ENCODE results near the gene FAM171A1. TPM values are rescaled to one million over a fixed set of nuclear protein-coding genes. Genes with fewer than 3 reads are reported as not detected.
A peak's percentile ranks its signal among the peaks of the same experiment; 100 is the strongest.

FAM171A1 gene
- polyA plus RNA-seq, 6 donors from 2014 or later = 0.05 to 0.86 (median 0.31) TPM; not detected in 3

- Mint-ChIP-seq H3K36me3 (no peaks in the 10 kb centered on the region), H3K27ac (no peak overlapping the region)
Measured at GRCh38 chr10:15182540-15183207, 188.4 kb downstream of the FAM171A1 start.

DNA sequence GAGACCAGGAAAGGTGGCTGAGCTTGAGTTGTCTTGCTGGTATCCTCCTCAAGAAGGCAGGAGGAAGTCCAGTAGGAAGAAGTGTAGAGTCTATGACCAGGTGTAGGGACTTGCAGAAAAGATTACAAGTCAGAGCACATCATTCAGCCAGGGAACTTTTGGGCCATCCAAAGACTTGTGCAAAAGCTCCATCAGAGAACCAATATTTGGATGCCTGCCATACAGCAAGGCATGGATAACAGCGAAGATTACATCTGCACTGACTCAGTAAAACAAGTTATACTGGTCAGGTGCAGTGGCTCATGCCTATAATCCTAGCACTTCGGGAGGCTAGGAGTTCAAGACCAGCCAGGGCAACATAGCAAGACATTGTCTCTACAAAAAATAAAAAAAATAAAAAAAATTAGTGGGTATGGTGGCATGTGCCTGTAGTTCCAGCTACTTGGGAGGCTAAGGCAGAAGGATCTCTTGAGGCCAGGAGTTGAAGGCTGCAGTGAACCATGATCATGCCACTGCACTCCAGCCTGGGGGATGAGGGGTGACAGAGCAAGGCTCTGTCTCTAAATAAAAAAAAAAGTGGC is 189.4 kb downstream of the FAM171A1 start:
- ATAC-seq (ENCODE audit: low read depth in 2 of 2) (no peak), DNase-seq (no peak)
- Mint-ChIP-seq H3K36me3 (no peaks in the 10 kb centered on the region), H3K9me3 (peaks cover 0 to 2% (median 0%) of the 10 kb centered on the region in 7 donors), H3K27me3 (peaks cover 4 to 31% (median 14%) of the 10 kb centered on the region in 3 donors), H3K4me3 (no peak overlapping the region), H3K4me1 (peaks cover 0 to 3% (median 0%) of the 10 kb centered on the region in 3 donors), H3K27ac (no peak overlapping the region)

More at GRCh38 chr10:15182540-15183207, 188.4 kb downstream of the FAM171A1 start:
- DNase-seq (no peak), ATAC-seq (ENCODE audit: low read depth in 2 of 2) (no peak)
- H3K9me3 Mint-ChIP-seq = peaks cover 0 to 2% (median 0%) of the 10 kb centered on the region in 7 donors
- peaks cover 0 to 3% (median 0%) of the 10 kb centered on the region in 3 donors for H3K4me1 Mint-ChIP-seq
- peaks cover 4 to 36% (median 14%) of the 10 kb centered on the region in 3 donors for H3K27me3 Mint-ChIP-seq
- H3K4me3 Mint-ChIP-seq = no peak overlapping the region

- ATAC-seq (ENCODE audit: low read depth in 2 of 2) = no peak
- Mint-ChIP-seq H3K4me3 (no peak overlapping the region), H3K4me1 (peaks cover 0 to 3% (median 0%) of the 10 kb centered on the region in 3 donors), H3K27me3 (peaks cover 5 to 30% (median 14%) of the 10 kb centered on the region in 3 donors), H3K9me3 (peaks cover 0 to 2% (median 0%) of the 10 kb centered on the region in 7 donors), H3K36me3 (no peaks in the 10 kb centered on the region), H3K27ac (no peak overlapping the region)
- no peak for DNase-seq
Measured at GRCh38 chr10:15180736-15181135, 190.4 kb downstream of the FAM171A1 start.

DNA sequence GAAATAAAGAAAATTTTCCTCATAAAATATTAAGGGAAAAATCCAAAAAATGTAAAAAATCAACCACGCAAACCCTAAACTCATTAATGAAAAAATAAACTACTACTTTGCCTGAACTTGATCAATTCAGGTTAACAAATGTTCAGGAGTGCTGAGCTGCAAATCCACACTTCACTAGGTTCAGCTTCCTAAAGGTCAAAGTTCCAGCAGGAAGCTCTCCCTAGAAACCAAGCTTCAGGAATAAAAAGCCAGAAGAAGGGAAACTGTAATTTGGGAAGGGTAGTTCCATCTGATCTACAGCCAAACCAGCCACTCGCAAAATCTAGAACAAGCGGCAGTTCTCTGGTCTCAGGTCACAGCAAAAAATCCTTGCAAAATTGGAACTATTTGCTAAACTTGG is 194.8 kb downstream of the FAM171A1 start:
- no peaks in the 10 kb centered on the region for H3K36me3 Mint-ChIP-seq
- H3K27ac Mint-ChIP-seq = peak overlapping the region in 1 of 6 donors; percentile 27
- no peak for DNase-seq
- no peak for ATAC-seq (ENCODE audit: low read depth in 2 of 2)
- H3K9me3 Mint-ChIP-seq = peaks cover 0 to 3% (median 0%) of the 10 kb centered on the region in 7 donors
- H3K4me3 Mint-ChIP-seq = no peak overlapping the region
- peaks cover 13 to 16% (median 14%) of the 10 kb centered on the region in 3 donors for H3K27me3 Mint-ChIP-seq
- H3K4me1 Mint-ChIP-seq = no peaks in the 10 kb centered on the region

GRCh38 chr10:15175587-15175986 is 195.5 kb downstream of the FAM171A1 start:
- ATAC-seq (ENCODE audit: low read depth in 2 of 2) = no peak
- DNase-seq = no peak
- Mint-ChIP-seq H3K36me3 (no peaks in the 10 kb centered on the region), H3K27ac (no peak overlapping the region), H3K27me3 (peaks cover 9% of the 10 kb centered on the region in 3 donors), H3K9me3 (peaks cover 0 to 3% (median 0%) of the 10 kb centered on the region in 7 donors), H3K4me1 (peaks cover 0 to under 1% (median 0%) of the 10 kb centered on the region in 3 donors), H3K4me3 (no peak overlapping the region)

DNA sequence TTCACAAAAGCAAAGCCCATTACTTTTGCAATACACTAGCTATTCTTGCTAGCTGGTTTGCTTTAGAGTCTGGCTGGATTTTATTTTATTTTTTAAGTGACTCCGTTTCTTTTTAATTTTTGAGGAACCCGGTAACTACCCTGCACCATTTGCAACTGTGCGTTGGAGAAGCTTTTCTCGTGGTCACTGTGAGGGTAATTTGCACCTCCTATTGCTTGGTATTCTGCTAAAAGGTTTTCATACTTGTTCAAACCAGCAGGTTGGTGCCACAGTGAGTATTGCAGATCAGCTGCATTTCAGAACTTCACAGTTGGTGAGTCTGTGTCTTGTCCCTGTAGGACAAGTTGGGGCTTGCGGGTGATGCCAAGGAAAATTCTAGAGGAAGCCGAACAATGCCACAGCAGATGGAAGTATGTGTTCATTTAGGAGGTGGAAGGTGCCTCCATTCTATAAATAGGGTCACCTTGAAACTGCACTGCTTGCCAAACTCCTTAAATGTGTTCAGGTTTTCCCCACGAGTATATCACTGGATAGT is 198.7 kb downstream of the FAM171A1 start:
- Mint-ChIP-seq H3K9me3 (peaks cover 0 to 3% (median 0%) of the 10 kb centered on the region in 7 donors), H3K4me1 (peaks cover 17 to 22% (median 20%) of the 10 kb centered on the region in 3 donors), H3K4me3 (no peak overlapping the region), H3K36me3 (no peaks in the 10 kb centered on the region), H3K27me3 (peaks cover 0 to 9% (median 5%) of the 10 kb centered on the region in 3 donors), H3K27ac (no peak overlapping the region)
- DNase-seq = no peak
- no peak for ATAC-seq (ENCODE audit: low read depth in 2 of 2)

DNA sequence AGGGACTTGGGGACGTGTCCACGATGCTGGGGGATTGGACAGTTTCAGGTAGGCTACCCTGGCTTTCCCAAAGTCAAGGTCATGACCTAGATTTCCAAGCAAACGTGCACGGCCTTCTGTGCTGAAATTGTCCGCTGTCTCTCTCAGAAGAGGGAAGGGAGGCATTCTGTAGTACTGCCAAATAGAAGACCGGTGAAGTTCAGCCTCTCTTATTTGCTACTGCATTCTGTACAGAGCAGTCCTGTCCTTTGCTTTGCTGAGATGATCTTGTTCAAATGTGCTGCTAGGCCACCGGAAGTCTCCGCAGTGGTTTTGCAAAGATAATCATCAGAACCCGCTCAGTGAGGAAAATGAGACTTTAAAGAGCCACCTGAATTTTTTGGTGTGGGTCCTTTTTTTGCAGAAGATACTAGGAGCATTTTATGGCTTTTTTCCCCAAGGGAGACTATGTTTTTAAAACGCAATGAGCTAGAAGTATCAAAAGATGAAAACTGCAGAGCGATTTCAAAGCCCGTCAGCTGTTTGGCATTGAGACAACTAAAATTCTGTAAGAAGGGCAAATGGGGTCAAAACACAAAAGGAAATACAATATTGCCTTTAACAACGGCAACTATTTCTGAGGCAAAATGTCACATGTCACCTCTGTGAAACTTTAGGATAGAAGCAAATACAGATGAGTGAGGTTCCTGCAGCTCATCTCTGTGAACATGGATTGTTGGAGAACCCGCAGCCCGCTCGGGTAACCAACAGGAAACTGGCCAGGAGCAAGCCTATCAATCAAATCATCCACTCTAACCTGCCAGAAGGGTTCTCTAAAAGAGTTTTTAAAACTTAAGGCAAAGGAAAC is 201.3 kb downstream of the FAM171A1 start:
- no peak for ATAC-seq (ENCODE audit: low read depth in 2 of 2)

GRCh38 chr10:15168786-15169554 is 202.1 kb downstream of the FAM171A1 start:
- H3K36me3 Mint-ChIP-seq = no peaks in the 10 kb centered on the region
- H3K4me3 Mint-ChIP-seq = peak overlapping the region in 7 of 8 donors; percentile 60 to 88 (median 73)
- H3K27ac Mint-ChIP-seq = peak overlapping the region in 4 of 6 donors; percentile 54 to 86 (median 70)
- peaks cover 21 to 26% (median 24%) of the 10 kb centered on the region in 3 donors for H3K4me1 Mint-ChIP-seq
- ATAC-seq (ENCODE audit: low read depth in 2 of 2) (peak; percentile 52 to 62), DNase-seq (peak; percentile 88)
- no peaks in the 10 kb centered on the region for H3K9me3 Mint-ChIP-seq
- peaks cover 0 to 4% (median 0%) of the 10 kb centered on the region in 3 donors for H3K27me3 Mint-ChIP-seq

More for the DNA sequence above, 201.3 kb downstream of the FAM171A1 start:
- H3K36me3 Mint-ChIP-seq = no peaks in the 10 kb centered on the region
- H3K9me3 Mint-ChIP-seq = no peaks in the 10 kb centered on the region
- H3K27me3 Mint-ChIP-seq = peaks cover 0 to 4% (median 0%) of the 10 kb centered on the region in 3 donors
- no peak for DNase-seq
- H3K4me1 Mint-ChIP-seq = peaks cover 21 to 25% (median 24%) of the 10 kb centered on the region in 3 donors
- peak overlapping the region; percentile 22 to 88 (median 63) for H3K4me3 Mint-ChIP-seq
- H3K27ac Mint-ChIP-seq = peak overlapping the region in 4 of 6 donors; percentile 12 to 75 (median 59)

DNA sequence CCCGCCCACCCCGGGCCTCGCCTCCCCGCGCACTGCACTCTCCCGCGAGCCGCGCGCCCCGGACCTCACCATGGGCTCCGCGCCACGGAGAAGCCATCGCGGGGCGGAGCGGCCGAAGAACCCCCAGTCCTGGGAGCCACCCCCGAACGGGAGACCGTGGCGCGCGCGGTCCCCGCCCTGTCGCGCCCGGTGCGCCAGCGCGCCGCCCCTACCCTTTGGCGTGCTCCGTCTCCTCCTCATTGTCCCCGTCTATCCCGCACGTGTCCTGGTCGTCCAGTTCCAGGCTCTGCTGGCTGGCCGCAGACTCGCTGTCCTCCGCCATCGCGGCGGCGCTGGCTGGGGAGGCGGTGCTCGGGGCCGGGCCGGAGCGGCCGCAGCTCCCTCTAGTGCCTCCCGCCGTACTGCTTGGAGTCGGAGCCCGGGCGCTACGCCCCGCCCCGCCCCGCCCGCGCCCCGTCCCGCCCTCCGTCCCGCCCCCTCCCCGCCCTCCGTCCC is 202.8 kb downstream of the FAM171A1 start, which contains the start of gene NMT2:
TSS of gene NMT2 (minus strand) at position 403 of the 495 bp plus-strand sequence. CDS start at position 322, 81 bp downstream.
- H3K9me3 Mint-ChIP-seq = no peaks in the 10 kb centered on the region
- peaks cover 0 to 2% (median 0%) of the 10 kb centered on the region in 3 donors for H3K27me3 Mint-ChIP-seq
- H3K27ac Mint-ChIP-seq = peak within 1 kb of the TSS; percentile 54 to 96 (median 90)
- peaks cover 21 to 32% (median 24%) of the 10 kb centered on the region in 3 donors for H3K4me1 Mint-ChIP-seq
- peak within 1 kb of the TSS; percentile 88 to 97 (median 90) for H3K4me3 Mint-ChIP-seq
- peak; percentile 83 to 84 for ATAC-seq (ENCODE audit: low read depth in 2 of 2)
- peak; percentile 84 for DNase-seq
- no peaks in the 10 kb centered on the region for H3K36me3 Mint-ChIP-seq

- Mint-ChIP-seq H3K27me3 (no peaks in the 10 kb centered on the region), H3K4me1 (peaks cover 21 to 38% (median 24%) of the 10 kb centered on the region in 3 donors), H3K36me3 (no peaks in the 10 kb centered on the region), H3K27ac (peak overlapping the region in 4 of 6 donors; percentile 69 to 88 (median 83)), H3K4me3 (peak overlapping the region; percentile 83 to 97 (median 88)), H3K9me3 (no peaks in the 10 kb centered on the region)
- DNase-seq (peak; percentile 56), ATAC-seq (ENCODE audit: low read depth in 2 of 2) (peak; percentile 41 to 50)
Measured at GRCh38 chr10:15167411-15168290, 203.4 kb downstream of the FAM171A1 start.

DNA sequence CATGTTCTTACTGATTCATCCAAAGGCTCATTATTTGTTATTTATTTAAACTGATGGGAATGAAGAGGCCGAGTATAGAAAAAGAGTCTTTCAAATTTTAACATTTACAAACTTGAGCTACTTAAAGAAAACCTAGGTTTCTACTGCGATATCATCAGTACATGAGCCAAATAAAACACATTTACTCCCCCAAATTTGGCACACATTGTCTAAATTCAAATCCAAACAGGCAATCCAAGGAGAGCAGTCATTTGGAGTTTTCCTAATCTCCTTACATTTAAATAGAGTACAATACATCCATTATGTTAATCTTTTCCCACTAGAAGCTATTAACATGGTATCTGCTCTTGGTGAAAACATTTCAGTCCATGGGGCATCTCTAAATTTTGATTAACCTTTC is 204.8 kb downstream of the FAM171A1 start:
- Mint-ChIP-seq H3K9me3 (no peaks in the 10 kb centered on the region), H3K4me1 (peaks cover 21 to 38% (median 24%) of the 10 kb centered on the region in 3 donors), H3K36me3 (no peaks in the 10 kb centered on the region), H3K27ac (peak overlapping the region in 1 of 6 donors; percentile 9), H3K27me3 (no peaks in the 10 kb centered on the region), H3K4me3 (peak overlapping the region in 4 of 8 donors; percentile 59 to 88 (median 86))
- no peak for DNase-seq
- ATAC-seq (ENCODE audit: low read depth in 2 of 2) = no peak

All from naive B cell (primary cell).